HG03354 (cell line): Measurements from ENCODE around the gene NOS1AP.

Experiments used
- ATAC-seq: cut with Tn5 transposase; IDR thresholded peaks from one replicate; pipeline ENCODE4 v1.9.1; 2021; ENCODE audit warnings: mild to moderate bottlenecking; ENCODE audit not compliant: unreplicated experiment, poor library complexity, severe bottlenecking

NOS1AP gene

GRCh38 chr1:162133566-162133965 lies 64.1 kb downstream of the NOS1AP start:
- ATAC-seq = no peak

GRCh38 chr1:162134646-162135045 lies 65.2 kb downstream of the NOS1AP start:
- no peak for ATAC-seq

- ATAC-seq = no peak
These were observed 65.8 kb downstream of the NOS1AP start for GRCh38 chr1:162135271-162135775.

GRCh38 chr1:162136760-162137159 lies 67.3 kb downstream of the NOS1AP start:
- no peak for ATAC-seq

GRCh38 chr1:162137179-162137960 lies 67.9 kb downstream of the NOS1AP start:
- ATAC-seq = no peak

GRCh38 chr1:162138112-162138511 lies 68.6 kb downstream of the NOS1AP start:
- ATAC-seq = no peak

GRCh38 chr1:162138599-162139181 lies 69.2 kb downstream of the NOS1AP start:
- ATAC-seq = no peak

GRCh38 chr1:162139211-162139610 lies 69.7 kb downstream of the NOS1AP start:
- no peak for ATAC-seq

- no peak for ATAC-seq
These were observed 72.0 kb downstream of the NOS1AP start for GRCh38 chr1:162141281-162142054.

- no peak for ATAC-seq
These were observed 73.5 kb downstream of the NOS1AP start for GRCh38 chr1:162142968-162143367.

- ATAC-seq = no peak
These were observed 74.8 kb downstream of the NOS1AP start for GRCh38 chr1:162144268-162144667.

- ATAC-seq = no peak
These were observed 75.4 kb downstream of the NOS1AP start for GRCh38 chr1:162144853-162145252.

GRCh38 chr1:162145280-162145965 lies 75.9 kb downstream of the NOS1AP start:
- ATAC-seq = no peak

GRCh38 chr1:162145966-162146696 lies 76.6 kb downstream of the NOS1AP start:
- no peak for ATAC-seq

- no peak for ATAC-seq
These were observed 78.3 kb downstream of the NOS1AP start for GRCh38 chr1:162147760-162148159.

- no peak for ATAC-seq
These were observed 80.6 kb downstream of the NOS1AP start for GRCh38 chr1:162150112-162150511.

- peak; percentile 81 for ATAC-seq
These were observed 82.7 kb downstream of the NOS1AP start for GRCh38 chr1:162151900-162152829.

GRCh38 chr1:162153374-162153773 lies 83.9 kb downstream of the NOS1AP start:
- ATAC-seq = no peak
